ENCODE data around the gene TAF12. TPM values are rescaled to one million over a fixed set of nuclear protein-coding genes. Genes with fewer than 3 reads are reported as not detected.
"Not testable (repeated sequence)": the region's sequence is repeated elsewhere in the genome, so short reads cannot be mapped to it uniquely, and the experiment has no call there.

Gene TAF12
- total RNA-seq, 4 donors from 2014 or later: 13.8 to 19.5 (median 15.2) TPM

DNA sequence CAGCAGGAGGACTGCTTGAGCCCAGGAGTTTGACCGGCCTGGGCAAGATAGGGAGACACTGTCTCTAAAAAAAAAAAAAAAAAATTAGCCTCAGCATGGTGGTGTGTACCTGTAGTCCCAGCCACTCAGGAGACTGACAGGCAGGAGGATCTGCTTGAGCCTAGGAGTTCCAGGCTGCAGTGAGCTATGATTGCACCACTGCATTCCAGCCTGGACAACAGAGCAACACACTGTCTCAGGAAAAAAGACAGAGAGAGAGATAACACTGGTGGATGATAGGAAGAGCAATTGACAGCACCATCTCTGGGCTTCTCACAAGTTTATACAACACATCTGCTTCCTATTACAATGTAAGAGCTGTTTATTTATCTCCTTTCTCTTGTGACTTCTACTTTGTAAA lies 3.2 kb upstream of the TAF12 start:
- in situ Hi-C loops (cut with MboI; ENCODE audit: low pct_ligation_motif_present in 1 of 4, low pct_unique_long_range_greater_than_20kb in 1 of 4, low sequenced_read_pairs in 3 of 4): no loop called here
- Histone ChIP-seq H3K27me3 (no peaks in the 10 kb centered on the region), H3K4me3 (no peak overlapping the region), H3K36me3 (no peaks in the 10 kb centered on the region), H3K27ac (no peak overlapping the region), H3K4me1 (peaks cover 24 to 43% (median 29%) of the 10 kb centered on the region in 4 donors), H3K9me3 (no peaks in the 10 kb centered on the region)
- TF ChIP-seq POLR2AphosphoS5 (IDR thresholded peaks at IDR 0.05) (no peak), POLR2A (IDR thresholded peaks at IDR 0.05) (no peak), EP300 (IDR thresholded peaks at IDR 0.05; ENCODE audit: low read depth) (no peak)
- TF ChIP-seq, protein P1, sequence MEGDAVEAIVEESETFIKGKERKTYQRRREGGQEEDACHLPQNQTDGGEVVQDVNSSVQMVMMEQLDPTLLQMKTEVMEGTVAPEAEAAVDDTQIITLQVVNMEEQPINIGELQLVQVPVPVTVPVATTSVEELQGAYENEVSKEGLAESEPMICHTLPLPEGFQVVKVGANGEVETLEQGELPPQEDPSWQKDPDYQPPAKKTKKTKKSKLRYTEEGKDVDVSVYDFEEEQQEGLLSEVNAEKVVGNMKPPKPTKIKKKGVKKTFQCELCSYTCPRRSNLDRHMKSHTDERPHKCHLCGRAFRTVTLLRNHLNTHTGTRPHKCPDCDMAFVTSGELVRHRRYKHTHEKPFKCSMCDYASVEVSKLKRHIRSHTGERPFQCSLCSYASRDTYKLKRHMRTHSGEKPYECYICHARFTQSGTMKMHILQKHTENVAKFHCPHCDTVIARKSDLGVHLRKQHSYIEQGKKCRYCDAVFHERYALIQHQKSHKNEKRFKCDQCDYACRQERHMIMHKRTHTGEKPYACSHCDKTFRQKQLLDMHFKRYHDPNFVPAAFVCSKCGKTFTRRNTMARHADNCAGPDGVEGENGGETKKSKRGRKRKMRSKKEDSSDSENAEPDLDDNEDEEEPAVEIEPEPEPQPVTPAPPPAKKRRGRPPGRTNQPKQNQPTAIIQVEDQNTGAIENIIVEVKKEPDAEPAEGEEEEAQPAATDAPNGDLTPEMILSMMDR (IDR thresholded peaks at IDR 0.05): no peak
- DNase-seq: no peak
- WGBS, 2 donors (ENCODE audit: low coverage in 1 of 2): 100% methylated on average over 1 of the region's 1 CpG
- intact Hi-C loops (cut with DNase I; ENCODE audit: low total_unique reads): no loop called here

DNA sequence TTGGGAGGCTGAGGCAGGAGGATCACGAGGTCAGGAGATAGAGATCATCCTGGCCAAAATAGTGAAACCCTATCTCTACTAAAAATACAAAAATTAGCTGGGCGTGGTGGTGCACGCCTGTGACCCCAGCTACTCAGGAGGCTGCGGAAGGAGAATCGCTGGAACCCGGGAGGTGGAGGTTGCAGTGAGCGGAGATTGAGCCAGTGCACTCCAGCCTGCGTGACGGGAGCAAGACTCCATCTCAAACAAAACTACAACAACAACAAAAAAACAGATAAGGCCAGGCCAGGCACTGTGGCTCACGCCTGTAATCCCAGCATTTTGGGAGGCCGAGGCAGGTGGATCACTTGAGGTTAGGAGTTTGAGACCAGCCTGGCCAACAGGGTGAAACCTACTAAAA lies 2.5 kb upstream of the TAF12 start:
- H3K27ac ChIP-seq; in situ Hi-C loops (cut with MboI; ENCODE audit: low pct_ligation_motif_present in 1 of 4, low pct_unique_long_range_greater_than_20kb in 1 of 4, low sequenced_read_pairs in 3 of 4); intact Hi-C loops (cut with DNase I; ENCODE audit: low total_unique reads); H3K4me3 ChIP-seq; H3K9me3 ChIP-seq; H3K36me3 ChIP-seq; H3K27me3 ChIP-seq; DNase-seq: not testable (repeated sequence)
- H3K4me1 ChIP-seq: peaks cover 26 to 49% (median 29%) of the 10 kb centered on the region in 4 donors
- WGBS, 2 donors (ENCODE audit: low coverage in 1 of 2): 60 to 95% methylated on average over 1 to 11 of the region's 11 CpGs

DNA sequence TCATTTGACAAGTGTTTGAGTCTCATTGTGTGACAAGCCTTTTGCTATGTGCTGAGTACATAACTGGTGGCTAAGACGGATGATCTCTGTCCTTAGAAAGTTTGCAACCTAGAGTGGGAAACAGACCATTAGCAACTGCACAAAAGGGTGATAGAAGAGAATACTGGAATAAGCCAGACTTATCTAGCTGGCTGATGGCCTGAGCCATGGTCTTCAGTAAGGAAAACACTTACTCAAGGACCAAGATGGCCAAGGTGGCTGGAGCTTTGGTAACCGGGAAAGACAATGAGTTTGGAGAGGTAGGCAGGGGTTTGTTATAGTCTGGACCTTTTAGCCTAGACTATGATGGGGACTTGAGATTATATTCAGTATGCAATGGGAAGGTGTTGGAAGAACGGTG lies 1.6 kb upstream of the TAF12 start:
- intact Hi-C loops (cut with DNase I; ENCODE audit: low total_unique reads): no loop called here
- peak overlapping the region in 1 of 4 donors; percentile 74 for H3K4me3 ChIP-seq
- H3K9me3 ChIP-seq: no peaks in the 10 kb centered on the region
- peak overlapping the region; percentile 92 to 96 (median 93) for H3K27ac ChIP-seq
- 67 to 93% methylated on average over 3 of the region's 3 CpGs for WGBS, 2 donors (ENCODE audit: low coverage in 1 of 2)
- no peak for TF ChIP-seq POLR2A (IDR thresholded peaks at IDR 0.05)
- TF ChIP-seq EP300 (IDR thresholded peaks at IDR 0.05; ENCODE audit: low read depth): no peak
- TF ChIP-seq, protein P1 (IDR thresholded peaks at IDR 0.05): no peak
- no peak for TF ChIP-seq POLR2AphosphoS5 (IDR thresholded peaks at IDR 0.05)
- in situ Hi-C loops (cut with MboI; ENCODE audit: low pct_ligation_motif_present in 1 of 4, low pct_unique_long_range_greater_than_20kb in 1 of 4, low sequenced_read_pairs in 3 of 4): no loop called here
- DNase-seq: no peak
- H3K36me3 ChIP-seq: no peaks in the 10 kb centered on the region
- peaks cover 26 to 48% (median 28%) of the 10 kb centered on the region in 4 donors for H3K4me1 ChIP-seq
- no peaks in the 10 kb centered on the region for H3K27me3 ChIP-seq

DNA sequence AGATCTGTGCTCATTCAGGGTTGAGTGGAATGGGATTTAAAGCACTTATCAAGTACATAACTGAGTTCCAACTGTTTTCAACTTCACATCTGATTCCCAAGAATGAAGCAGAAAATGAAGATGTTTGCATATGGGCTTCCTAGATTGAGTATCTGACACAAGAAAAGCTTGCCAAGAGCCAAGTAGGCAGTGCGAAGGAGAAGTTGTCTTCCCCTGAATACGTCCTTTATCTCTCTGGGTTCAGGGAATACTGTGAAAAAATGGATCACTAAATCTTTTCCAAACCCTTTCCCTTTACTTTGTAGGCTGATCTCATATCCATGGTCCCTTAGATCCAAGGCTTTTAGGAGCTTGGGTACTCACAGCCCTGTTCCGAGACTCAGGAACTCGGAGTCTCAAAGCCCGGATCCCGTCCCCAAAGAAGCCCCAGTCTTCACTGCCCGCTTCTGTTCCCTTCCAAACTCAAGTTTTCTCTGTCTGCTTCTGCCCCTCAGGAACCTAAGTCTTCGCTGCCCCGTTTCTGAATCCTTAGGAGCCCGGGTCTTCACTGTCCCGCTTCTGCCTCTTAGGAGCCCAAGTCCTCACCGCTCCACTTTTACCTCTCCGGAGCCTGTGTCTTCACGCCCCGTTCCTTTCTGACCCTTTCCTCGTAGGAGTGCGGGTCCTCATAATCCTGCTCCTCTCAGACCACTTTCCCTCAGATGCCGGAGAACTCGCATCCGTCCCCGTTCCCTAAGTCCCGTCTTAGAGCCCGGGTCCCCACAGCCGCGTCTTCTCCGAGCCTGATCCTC lies 616 bp downstream of the TAF12 start:
- in situ Hi-C loops (cut with MboI; ENCODE audit: low pct_ligation_motif_present in 1 of 4, low pct_unique_long_range_greater_than_20kb in 1 of 4, low sequenced_read_pairs in 3 of 4): no loop called here

More for the DNA sequence above, 616 bp downstream of the TAF12 start:
- DNase-seq: no peak
- 0% methylated on average over 7 to 26 of the region's 26 CpGs for WGBS, 2 donors (ENCODE audit: low coverage in 1 of 2)
- Histone ChIP-seq H3K4me1 (peaks cover 14 to 37% (median 17%) of the 10 kb centered on the region in 4 donors), H3K27ac (peak overlapping the region; percentile 92 to 96 (median 93)), H3K27me3 (no peaks in the 10 kb centered on the region), H3K4me3 (peak overlapping the region; percentile 61 to 92 (median 78)), H3K9me3 (no peaks in the 10 kb centered on the region), H3K36me3 (no peaks in the 10 kb centered on the region)
- TF ChIP-seq POLR2A (IDR thresholded peaks at IDR 0.05) (no peak), POLR2AphosphoS5 (IDR thresholded peaks at IDR 0.05) (no peak), EP300 (IDR thresholded peaks at IDR 0.05; ENCODE audit: low read depth) (no peak)
- TF ChIP-seq, protein P1 (IDR thresholded peaks at IDR 0.05): no peak
- intact Hi-C loops (cut with DNase I; ENCODE audit: low total_unique reads): no loop called here

Measured in transverse colon (tissue), 4 donors.